Measurements from ENCODE around the gene TMEM115.
A peak's percentile ranks its signal among the peaks of the same experiment; 100 is the strongest.

Gene TMEM115

GRCh38 chr3:50358911-50359759, at the start of gene TMEM115:
TSS of gene TMEM115 (minus strand) at chr3:50359521. CDS start at chr3:50359063, 458 bp downstream.
- peak; percentile 98 for DNase-seq

- DNase-seq, result no peak
Observed at GRCh38 chr3:50408443-50408944, 49.2 kb upstream of the TMEM115 start.

GRCh38 chr3:50406487-50406886, 47.2 kb upstream of the TMEM115 start:
- no peak for DNase-seq

GRCh38 chr3:50405249-50405648, 45.9 kb upstream of the TMEM115 start:
- peak; percentile 7 for DNase-seq

GRCh38 chr3:50401978-50402595, 42.8 kb upstream of the TMEM115 start:
- no peak for DNase-seq

GRCh38 chr3:50396502-50396901, 37.2 kb upstream of the TMEM115 start:
- no peak for DNase-seq

GRCh38 chr3:50395070-50395860, 35.9 kb upstream of the TMEM115 start:
- DNase-seq, result no peak

- DNase-seq, result no peak
Observed at GRCh38 chr3:50393061-50393460, 33.7 kb upstream of the TMEM115 start.

GRCh38 chr3:50392101-50392715, 32.9 kb upstream of the TMEM115 start:
- no peak for DNase-seq

- DNase-seq, result no peak
Observed at GRCh38 chr3:50390508-50391224, 31.3 kb upstream of the TMEM115 start.

- no peak for DNase-seq
Observed at GRCh38 chr3:50389414-50389767, 30.1 kb upstream of the TMEM115 start.

- no peak for DNase-seq
Observed at GRCh38 chr3:50388720-50389413, 29.5 kb upstream of the TMEM115 start.

- DNase-seq, result no peak
Observed at GRCh38 chr3:50388016-50388719, 28.8 kb upstream of the TMEM115 start.

- DNase-seq, result no peak
Observed at GRCh38 chr3:50385754-50386153, 26.4 kb upstream of the TMEM115 start.

- DNase-seq, result no peak
Observed at GRCh38 chr3:50383750-50384149, 24.4 kb upstream of the TMEM115 start.

- no peak for DNase-seq
Observed at GRCh38 chr3:50382722-50383121, 23.4 kb upstream of the TMEM115 start.

- DNase-seq, result no peak
Observed at GRCh38 chr3:50381383-50381782, 22.1 kb upstream of the TMEM115 start.

- no peak for DNase-seq
Observed at GRCh38 chr3:50380405-50381085, 21.2 kb upstream of the TMEM115 start.

GRCh38 chr3:50378757-50379156, 19.4 kb upstream of the TMEM115 start:
- DNase-seq, result no peak

- no peak for DNase-seq
Observed at GRCh38 chr3:50378024-50378423, 18.7 kb upstream of the TMEM115 start.

All from kidney glomerular epithelial cell (primary cell).